ENCODE measurements around the gene SRRD.
A peak's percentile ranks its signal among the peaks of the same experiment; 100 is the strongest.

The SRRD gene

DNA sequence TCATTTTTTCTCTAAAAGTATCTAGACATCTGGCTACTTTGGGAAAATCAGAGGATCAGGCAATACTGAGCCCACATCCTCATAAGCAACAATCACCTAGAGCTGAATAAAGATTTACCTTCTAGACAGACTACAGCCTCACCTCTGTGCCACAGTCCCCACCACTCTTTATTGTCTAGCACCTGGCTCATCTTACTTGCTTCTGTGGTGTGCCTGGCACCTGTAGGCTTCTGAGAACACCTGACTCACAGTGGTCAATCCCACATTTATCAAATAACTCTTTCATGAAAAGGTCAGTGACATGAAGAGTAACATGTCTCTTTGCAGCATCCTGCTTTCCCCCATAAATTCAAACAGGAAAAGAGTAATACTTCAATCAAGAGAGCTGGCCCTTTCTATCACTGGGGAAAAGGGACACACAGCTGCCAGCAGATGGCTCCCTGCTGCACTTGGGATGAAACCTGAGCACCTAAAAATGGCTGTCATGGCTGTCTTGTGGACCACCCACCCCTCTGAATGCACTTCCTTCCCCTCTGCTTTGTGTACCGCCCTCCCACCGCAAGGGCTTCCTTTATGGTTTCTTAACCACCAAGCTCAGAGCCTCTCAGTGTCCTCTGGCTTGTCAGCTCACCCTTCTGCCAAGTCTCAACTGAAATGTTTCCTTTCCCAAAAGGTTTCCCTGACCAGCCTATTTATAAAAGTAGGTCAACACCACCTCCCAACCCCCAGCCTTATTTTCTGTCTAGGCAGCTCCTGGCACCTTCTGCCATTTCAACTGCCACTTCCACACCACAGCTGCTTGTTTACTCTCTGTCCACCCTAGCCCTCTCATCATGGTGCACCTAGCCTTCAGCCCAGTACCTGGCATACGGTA lies 19.2 kb downstream of the SRRD start:
- H3K4me3 ChIP-seq (ENCODE audit: low read depth, low read length) = no peak overlapping the region
- H3K27ac ChIP-seq (ENCODE audit: low read depth, low read length) = no peak overlapping the region
- H3K4me1 ChIP-seq (ENCODE audit: control insufficient read depth, insufficient read depth, low read length) = peaks cover 5% of the 10 kb centered on the region
- no peaks in the 10 kb centered on the region for H3K9me3 ChIP-seq (ENCODE audit: control insufficient read depth, insufficient read depth, low read depth, low read length)
- H3K9ac ChIP-seq (ENCODE audit: low read length) = no peak overlapping the region
- H3K36me3 ChIP-seq (ENCODE audit: control insufficient read depth, insufficient read depth, low read length) = peaks cover 90% of the 10 kb centered on the region
- H3K27me3 ChIP-seq (ENCODE audit: control insufficient read depth, insufficient read depth, low read length) = no peaks in the 10 kb centered on the region

DNA sequence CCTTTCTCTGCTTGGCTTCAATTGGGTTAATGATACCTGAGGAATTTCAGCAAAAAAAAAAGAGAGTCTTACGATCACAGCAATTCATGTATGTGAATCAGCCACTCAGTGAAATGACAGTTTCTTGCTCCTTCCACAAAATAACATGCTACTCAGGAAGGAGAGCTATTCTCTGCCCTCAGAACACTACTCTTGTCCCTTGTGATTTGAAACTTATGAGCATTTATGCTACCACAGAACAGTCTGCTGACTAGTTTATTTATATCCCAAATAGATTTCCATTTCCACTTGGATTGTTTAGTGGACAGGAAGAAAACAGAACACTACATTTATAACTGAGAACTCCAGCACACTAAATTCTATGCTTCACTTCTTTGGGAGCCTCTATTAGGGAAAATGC lies 20.1 kb downstream of the SRRD start:
- peaks cover 5% of the 10 kb centered on the region for H3K4me1 ChIP-seq (ENCODE audit: control insufficient read depth, insufficient read depth, low read length)
- no peak overlapping the region for H3K4me3 ChIP-seq (ENCODE audit: low read depth, low read length)
- H3K36me3 ChIP-seq (ENCODE audit: control insufficient read depth, insufficient read depth, low read length) = peaks cover 92% of the 10 kb centered on the region
- no peaks in the 10 kb centered on the region for H3K9me3 ChIP-seq (ENCODE audit: control insufficient read depth, insufficient read depth, low read depth, low read length)
- no peak overlapping the region for H3K27ac ChIP-seq (ENCODE audit: low read depth, low read length)
- no peak overlapping the region for H3K9ac ChIP-seq (ENCODE audit: low read length)
- H3K27me3 ChIP-seq (ENCODE audit: control insufficient read depth, insufficient read depth, low read length) = no peaks in the 10 kb centered on the region

DNA sequence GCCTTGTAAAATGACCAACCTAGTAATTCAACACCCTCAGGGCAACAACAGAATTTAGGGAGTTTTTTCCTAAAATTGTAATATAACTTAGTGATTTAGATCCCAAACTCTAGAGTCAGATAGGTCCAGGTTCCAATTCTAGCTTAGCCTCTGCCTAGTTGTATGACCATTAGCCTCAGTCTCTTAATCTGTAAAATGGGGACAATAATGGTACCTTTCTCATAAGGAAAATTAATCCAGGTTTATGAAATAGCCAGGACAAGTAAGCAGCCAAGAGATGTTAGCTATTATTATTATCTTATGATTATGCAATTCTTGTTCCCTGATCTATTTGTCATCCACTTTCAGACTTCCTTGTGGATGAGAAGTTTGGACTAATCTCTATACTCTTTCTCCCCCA lies 24.5 kb downstream of the SRRD start:
- H3K9ac ChIP-seq (ENCODE audit: low read length) = no peak overlapping the region
- no peak overlapping the region for H3K27ac ChIP-seq (ENCODE audit: low read depth, low read length)
- H3K4me1 ChIP-seq (ENCODE audit: control insufficient read depth, insufficient read depth, low read length) = peaks cover 6% of the 10 kb centered on the region
- H3K27me3 ChIP-seq (ENCODE audit: control insufficient read depth, insufficient read depth, low read length) = no peaks in the 10 kb centered on the region
- no peak overlapping the region for H3K4me3 ChIP-seq (ENCODE audit: low read depth, low read length)
- H3K36me3 ChIP-seq (ENCODE audit: control insufficient read depth, insufficient read depth, low read length) = peaks cover 68% of the 10 kb centered on the region
- no peaks in the 10 kb centered on the region for H3K9me3 ChIP-seq (ENCODE audit: control insufficient read depth, insufficient read depth, low read depth, low read length)

DNA sequence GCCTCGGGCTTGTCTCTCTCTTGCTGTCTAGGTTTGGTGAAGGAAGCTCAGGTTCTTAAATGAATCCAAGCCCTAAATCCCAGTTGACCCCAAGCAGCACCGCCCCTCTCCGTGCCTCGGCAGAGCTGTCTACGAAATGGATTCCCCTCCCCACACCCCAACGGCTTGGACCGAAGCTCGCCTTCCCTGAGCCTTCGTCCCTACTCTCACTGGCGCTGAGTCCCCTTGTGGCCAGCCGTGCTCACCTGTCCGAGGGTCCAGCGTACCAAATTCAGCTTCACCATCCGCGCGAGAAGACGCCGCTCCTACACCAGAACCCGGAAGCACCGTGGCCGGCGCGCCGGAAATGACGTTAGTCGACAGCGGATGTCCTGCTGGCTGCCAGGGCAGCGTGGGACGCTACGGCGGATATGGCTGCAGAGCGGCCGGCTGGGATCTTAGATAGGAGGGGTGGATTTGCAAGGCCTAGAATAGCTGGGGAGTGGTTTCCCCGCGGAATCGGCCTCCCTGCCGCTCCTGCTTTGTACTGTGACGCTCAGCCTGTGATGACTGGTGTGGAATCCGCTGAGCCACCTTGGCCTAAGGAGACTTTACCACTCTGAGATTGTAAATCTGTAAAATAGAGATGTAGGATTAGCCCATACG lies 28.6 kb downstream of the SRRD start, which contains the start of gene TFIP11:
Gene TFIP11 (minus strand): TSS at position 325 of the 645 bp plus-strand sequence. CDS start 2,201 bp downstream, outside the sequence.
- Histone ChIP-seq H3K27me3 (ENCODE audit: control insufficient read depth, insufficient read depth, low read length) (no peaks in the 10 kb centered on the region), H3K36me3 (ENCODE audit: control insufficient read depth, insufficient read depth, low read length) (peaks cover 30% of the 10 kb centered on the region), H3K9ac (ENCODE audit: low read length) (peak within 1 kb of the TSS; percentile 94), H3K4me3 (ENCODE audit: low read depth, low read length) (peak within 1 kb of the TSS; percentile 81), H3K9me3 (ENCODE audit: control insufficient read depth, insufficient read depth, low read depth, low read length) (no peaks in the 10 kb centered on the region), H3K27ac (ENCODE audit: low read depth, low read length) (peak within 1 kb of the TSS; percentile 35; the same call in 1 of the 2 replicates), H3K4me1 (ENCODE audit: control insufficient read depth, insufficient read depth, low read length) (peaks cover 7% of the 10 kb centered on the region; the same call in 1 of the 2 replicates)

DNA sequence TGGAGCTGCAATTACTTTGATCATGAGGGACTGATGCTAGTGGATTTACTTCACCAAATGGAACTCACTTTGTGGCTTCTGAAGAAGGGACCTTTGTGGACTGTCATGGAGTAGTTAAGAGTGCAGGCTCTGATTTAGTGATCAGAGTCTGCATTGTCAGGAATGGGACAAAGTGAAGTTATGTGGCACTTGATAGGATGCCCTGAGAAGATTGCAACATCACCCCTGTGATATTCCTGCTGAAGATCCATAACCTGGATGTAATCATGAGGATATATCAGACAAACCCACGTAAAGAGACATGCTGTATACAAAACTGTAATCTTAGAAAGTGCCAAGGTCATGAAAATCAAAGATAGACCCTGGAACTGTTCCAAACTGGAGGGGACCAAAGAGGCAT lies 30.2 kb downstream of the SRRD start:
- H3K4me3 ChIP-seq (ENCODE audit: low read depth, low read length) = no peak overlapping the region
- peaks cover 18% of the 10 kb centered on the region for H3K36me3 ChIP-seq (ENCODE audit: control insufficient read depth, insufficient read depth, low read length)
- H3K9me3 ChIP-seq (ENCODE audit: control insufficient read depth, insufficient read depth, low read depth, low read length) = no peaks in the 10 kb centered on the region
- no peak overlapping the region for H3K27ac ChIP-seq (ENCODE audit: low read depth, low read length)
- no peak overlapping the region for H3K9ac ChIP-seq (ENCODE audit: low read length)
- H3K4me1 ChIP-seq (ENCODE audit: control insufficient read depth, insufficient read depth, low read length) = peaks cover 7% of the 10 kb centered on the region; the same call in 1 of the 2 replicates
- H3K27me3 ChIP-seq (ENCODE audit: control insufficient read depth, insufficient read depth, low read length) = no peaks in the 10 kb centered on the region

DNA sequence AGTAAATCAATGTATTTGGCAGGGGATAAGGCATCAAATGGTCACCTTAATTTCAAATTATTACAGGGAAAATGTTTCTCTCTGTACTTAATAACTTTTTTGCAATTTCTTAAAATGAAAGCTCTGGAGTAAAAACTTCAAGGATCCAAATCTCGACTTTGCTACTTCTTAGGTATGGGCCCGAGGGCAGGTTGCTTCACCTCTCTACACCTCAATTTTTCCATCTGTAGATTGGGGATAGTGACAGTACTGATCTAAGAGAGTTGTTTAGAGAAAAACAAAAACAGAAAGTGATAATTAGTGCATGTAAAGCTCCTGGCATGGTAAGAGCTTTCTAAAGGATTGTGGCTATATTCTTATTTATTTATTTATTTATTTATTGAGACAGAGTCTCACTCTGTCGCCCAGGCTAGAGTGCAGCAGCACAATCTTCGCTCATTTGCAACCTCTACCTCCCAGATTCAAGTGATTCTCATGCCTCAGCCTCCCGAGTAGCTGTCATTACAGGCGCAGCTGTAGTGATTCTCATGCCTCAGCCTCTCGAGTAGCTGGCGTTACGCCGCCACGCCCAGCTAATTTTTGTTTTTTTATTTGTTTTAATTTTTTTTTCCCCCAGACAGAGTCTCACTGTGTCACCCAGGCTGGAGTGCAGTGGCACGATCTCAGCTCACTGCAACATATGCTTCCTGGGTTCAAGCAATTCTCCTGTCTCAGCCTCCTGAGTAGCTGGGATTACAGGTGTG lies 30.9 kb downstream of the SRRD start:
- H3K27ac ChIP-seq (ENCODE audit: low read depth, low read length) = no peak overlapping the region
- H3K4me1 ChIP-seq (ENCODE audit: control insufficient read depth, insufficient read depth, low read length) = peaks cover 7% of the 10 kb centered on the region; the same call in 1 of the 2 replicates
- no peaks in the 10 kb centered on the region for H3K9me3 ChIP-seq (ENCODE audit: control insufficient read depth, insufficient read depth, low read depth, low read length)
- H3K4me3 ChIP-seq (ENCODE audit: low read depth, low read length) = no peak overlapping the region
- H3K36me3 ChIP-seq (ENCODE audit: control insufficient read depth, insufficient read depth, low read length) = peaks cover 10% of the 10 kb centered on the region
- no peaks in the 10 kb centered on the region for H3K27me3 ChIP-seq (ENCODE audit: control insufficient read depth, insufficient read depth, low read length)
- no peak overlapping the region for H3K9ac ChIP-seq (ENCODE audit: low read length)

DNA sequence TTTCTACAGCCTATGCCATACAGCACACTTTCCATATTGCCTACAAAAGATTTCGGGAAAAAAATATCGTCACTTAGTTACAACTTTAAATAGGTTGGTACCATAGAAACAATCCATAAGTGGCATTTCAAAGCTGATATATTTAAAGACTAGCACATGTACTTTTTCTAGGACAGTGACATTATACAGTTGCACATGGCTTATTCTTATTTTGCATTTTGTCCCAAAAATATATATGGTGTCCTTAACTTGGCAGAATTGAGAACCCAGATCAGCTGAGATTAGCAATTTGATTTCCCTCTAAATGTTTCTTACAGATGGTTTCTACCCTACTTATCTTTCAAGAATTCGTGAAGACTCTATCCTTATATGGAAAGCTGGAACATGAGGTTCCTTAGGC lies 32.3 kb downstream of the SRRD start:
- peaks cover 7% of the 10 kb centered on the region; the same call in 1 of the 2 replicates for H3K4me1 ChIP-seq (ENCODE audit: control insufficient read depth, insufficient read depth, low read length)
- no peak overlapping the region for H3K27ac ChIP-seq (ENCODE audit: low read depth, low read length)
- no peaks in the 10 kb centered on the region for H3K27me3 ChIP-seq (ENCODE audit: control insufficient read depth, insufficient read depth, low read length)
- no peak overlapping the region for H3K4me3 ChIP-seq (ENCODE audit: low read depth, low read length)
- H3K36me3 ChIP-seq (ENCODE audit: control insufficient read depth, insufficient read depth, low read length) = no peaks in the 10 kb centered on the region
- no peak overlapping the region for H3K9ac ChIP-seq (ENCODE audit: low read length)
- H3K9me3 ChIP-seq (ENCODE audit: control insufficient read depth, insufficient read depth, low read depth, low read length) = no peaks in the 10 kb centered on the region

DNA sequence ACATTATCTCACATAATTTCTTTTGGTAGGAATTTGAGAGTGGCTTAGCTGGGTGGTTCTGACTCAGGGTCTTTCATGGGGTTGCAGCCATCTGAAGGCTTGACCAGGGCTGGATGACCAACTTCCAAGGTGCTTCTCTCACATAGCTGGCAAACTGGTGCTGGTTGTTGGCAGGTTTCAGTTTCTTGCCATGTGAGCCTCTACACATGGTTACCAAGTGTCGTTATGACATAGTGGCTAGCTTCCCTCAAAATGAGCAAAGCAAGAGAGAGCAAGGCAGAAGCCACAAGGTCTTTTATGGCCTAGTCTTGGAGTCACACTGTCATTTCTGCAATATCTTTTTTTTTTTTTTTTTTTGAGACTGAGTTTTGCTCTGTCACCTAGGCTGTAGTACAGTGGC lies 32.8 kb downstream of the SRRD start:
- Histone ChIP-seq H3K4me1 (ENCODE audit: control insufficient read depth, insufficient read depth, low read length) (peaks cover 7% of the 10 kb centered on the region; the same call in 1 of the 2 replicates), H3K9me3 (ENCODE audit: control insufficient read depth, insufficient read depth, low read depth, low read length) (no peaks in the 10 kb centered on the region), H3K27ac (ENCODE audit: low read depth, low read length) (no peak overlapping the region), H3K9ac (ENCODE audit: low read length) (no peak overlapping the region), H3K36me3 (ENCODE audit: control insufficient read depth, insufficient read depth, low read length) (no peaks in the 10 kb centered on the region), H3K27me3 (ENCODE audit: control insufficient read depth, insufficient read depth, low read length) (no peaks in the 10 kb centered on the region), H3K4me3 (ENCODE audit: low read depth, low read length) (no peak overlapping the region)

DNA sequence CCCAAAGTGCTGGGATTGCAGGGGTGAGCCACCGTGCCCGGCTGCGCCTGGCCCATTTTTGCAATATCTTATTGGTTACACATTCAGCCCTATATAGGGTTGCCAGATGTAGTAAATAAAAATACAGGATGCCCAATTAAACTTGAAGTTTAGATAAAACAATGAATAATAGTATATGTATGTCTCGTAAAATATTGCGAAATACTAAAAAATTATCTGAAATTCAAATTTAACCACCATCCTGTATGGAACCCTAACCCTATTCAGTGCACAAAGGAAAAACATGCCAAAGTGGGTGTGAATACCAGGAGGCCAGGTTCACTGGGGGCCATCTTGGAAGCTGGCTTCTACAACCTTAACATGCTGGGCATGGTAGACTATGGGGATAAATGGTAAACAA lies 33.8 kb downstream of the SRRD start:
- Histone ChIP-seq H3K36me3 (ENCODE audit: control insufficient read depth, insufficient read depth, low read length) (0 out of 2 replicates have a peak, but pooled peaks cover under 1% of the 10 kb centered on the region), H3K27me3 (ENCODE audit: control insufficient read depth, insufficient read depth, low read length) (no peaks in the 10 kb centered on the region), H3K27ac (ENCODE audit: low read depth, low read length) (no peak overlapping the region), H3K9ac (ENCODE audit: low read length) (no peak overlapping the region), H3K9me3 (ENCODE audit: control insufficient read depth, insufficient read depth, low read depth, low read length) (no peaks in the 10 kb centered on the region), H3K4me1 (ENCODE audit: control insufficient read depth, insufficient read depth, low read length) (peaks cover 7% of the 10 kb centered on the region; the same call in 1 of the 2 replicates), H3K4me3 (ENCODE audit: low read depth, low read length) (no peak overlapping the region)

DNA sequence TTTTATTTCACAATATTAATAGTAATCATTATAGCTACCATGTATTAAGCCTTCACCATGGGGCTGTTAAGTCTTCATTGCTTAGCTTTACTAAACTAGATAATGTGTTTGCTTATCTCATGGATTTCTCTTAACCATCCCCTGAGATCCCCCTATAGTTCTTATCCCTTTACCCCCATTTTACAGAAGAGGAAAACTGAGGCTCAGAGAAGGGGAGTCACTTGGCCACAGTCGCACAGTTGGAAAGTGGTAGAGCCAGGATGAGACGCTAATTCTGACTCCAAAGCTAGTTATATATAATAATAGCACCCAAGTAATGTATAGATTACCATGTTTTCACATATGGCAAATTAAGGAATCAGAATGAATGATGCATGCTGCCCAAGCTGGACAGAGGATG lies 38.3 kb downstream of the SRRD start:
- no peaks in the 10 kb centered on the region for H3K9me3 ChIP-seq (ENCODE audit: control insufficient read depth, insufficient read depth, low read depth, low read length)
- H3K9ac ChIP-seq (ENCODE audit: low read length) = no peak overlapping the region
- H3K27me3 ChIP-seq (ENCODE audit: control insufficient read depth, insufficient read depth, low read length) = no peaks in the 10 kb centered on the region
- H3K4me1 ChIP-seq (ENCODE audit: control insufficient read depth, insufficient read depth, low read length) = no peaks in the 10 kb centered on the region
- H3K4me3 ChIP-seq (ENCODE audit: low read depth, low read length) = no peak overlapping the region
- H3K27ac ChIP-seq (ENCODE audit: low read depth, low read length) = no peak overlapping the region
- peaks cover 34% of the 10 kb centered on the region for H3K36me3 ChIP-seq (ENCODE audit: control insufficient read depth, insufficient read depth, low read length)
